Dermis lymphatic vessel endothelial cell (primary cell): ENCODE results near the gene PDK1. TPM values are rescaled to one million over a fixed set of nuclear protein-coding genes. Genes with fewer than 3 reads are reported as not detected.

Experiments
- total RNA-seq: library from RNA; depleted of rRNA; stranded (reverse); fragments of >200 nt; gene quantifications from 2 replicates; pipeline ENCODE4 v1.2.1, GENCODE V29; 2014

The PDK1 gene
- 6.3 and 8.8 TPM in 2 replicates for total RNA-seq

DNA sequence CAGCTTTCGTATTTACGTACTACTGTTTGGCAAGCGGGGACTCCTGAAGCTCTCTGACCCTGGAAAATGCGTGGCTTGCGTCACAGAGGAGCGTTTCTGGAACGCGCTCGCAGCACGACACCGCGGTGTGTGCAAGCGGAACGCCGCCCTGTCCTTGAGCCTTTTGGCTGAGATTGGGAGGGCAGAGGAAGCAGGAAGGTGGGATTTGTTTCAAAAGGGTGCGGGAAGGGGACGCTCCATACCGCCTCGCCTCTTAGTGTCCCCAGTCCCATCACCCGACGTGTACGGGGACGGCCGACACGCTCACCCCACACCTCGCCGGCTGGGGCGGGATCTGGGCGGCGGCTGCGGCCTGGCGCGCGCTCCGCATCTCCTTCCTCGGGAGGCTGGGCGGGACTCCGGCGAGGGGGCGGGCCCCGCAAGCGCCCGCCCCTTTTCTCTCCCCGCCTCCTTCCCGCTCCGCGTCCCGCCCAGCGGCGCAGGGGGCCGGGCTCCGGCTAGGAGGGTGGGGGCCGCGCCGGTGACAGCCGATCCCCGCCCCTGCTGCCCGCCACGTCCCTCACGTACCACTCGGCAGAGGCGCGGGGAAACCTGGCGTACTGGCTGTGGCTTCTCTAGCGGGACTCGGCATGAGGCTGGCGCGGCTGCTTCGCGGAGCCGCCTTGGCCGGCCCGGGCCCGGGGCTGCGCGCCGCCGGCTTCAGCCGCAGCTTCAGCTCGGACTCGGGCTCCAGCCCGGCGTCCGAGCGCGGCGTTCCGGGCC, at the start of gene PDK1:
Gene PDK1, plus strand, starts transcription at position 569 of the 762 bp plus-strand sequence. Its CDS starts 61 bp downstream, at position 630.

Other genes starting within 250 kb of the PDK1 start
- gene ITGA6, start 128.5 kb upstream of the PDK1 start, total RNA-seq, result 137 and 212 TPM in 2 replicates
- gene RAPGEF4, start 179.8 kb downstream of the PDK1 start, total RNA-seq, result 18.8 and 23.8 TPM in 2 replicates